ENCODE results near the gene HLA-DRB5. TPM values are rescaled to one million over a fixed set of nuclear protein-coding genes. Genes with fewer than 3 reads are reported as not detected.

The HLA-DRB5 gene
- total and polyA plus RNA-seq, 2 of the 4 experiments (the other 2 are of a cell fraction): not detected

- no peak for TF ChIP-seq ELK1 (IDR thresholded peaks at IDR 0.05; ENCODE audit: borderline replicate concordance, low read depth, low read length)
Observed at GRCh38 chr6:32522302-32523047, 7.6 kb downstream of the HLA-DRB5 start (continued).

- Histone ChIP-seq H3K27ac (ENCODE audit: insufficient read depth, low read length) (no peak overlapping the region), H3K23ac (ENCODE audit: low read depth, low read length) (no peak overlapping the region), H2BK120ac (ENCODE audit: low read depth, low read length) (no peak overlapping the region), H3K36me3 (ENCODE audit: control insufficient read depth, insufficient read depth, low read length) (no peaks in the 10 kb centered on the region), H3K4me1 (ENCODE audit: control insufficient read depth, insufficient read depth, low read length) (no peaks in the 10 kb centered on the region), H4K91ac (ENCODE audit: insufficient read depth, low read depth, low read length) (no peak overlapping the region), H4K20me1 (ENCODE audit: insufficient read depth, low read length) (no peaks in the 10 kb centered on the region), H2AK5ac (ENCODE audit: low read depth, low read length) (no peak overlapping the region), H3K9me3 (ENCODE audit: control insufficient read depth, insufficient read depth, low read length) (no peaks in the 10 kb centered on the region), H3K4me2 (ENCODE audit: low read depth, low read length) (no peak overlapping the region), H3K56ac (ENCODE audit: extremely low read depth, insufficient read depth, low read length) (no peak overlapping the region), H3K9ac (ENCODE audit: low read depth, low read length) (no peak overlapping the region), H3K4ac (ENCODE audit: low read depth, low read length) (no peak overlapping the region), H2BK15ac (ENCODE audit: low read depth, low read length) (no peak overlapping the region), H2AK9ac (replicated peaks; ENCODE audit: low read depth, low read length, poor library complexity) (no peak overlapping the region), H3K79me1 (ENCODE audit: low read depth in 1 of 2, low read length in 2 of 2) (no peaks in the 10 kb centered on the region), H2BK20ac (ENCODE audit: low read depth, low read length) (no peak overlapping the region), H3K14ac (replicated peaks; ENCODE audit: low read depth, low read length) (no peak overlapping the region), H4K8ac (ENCODE audit: low read depth in 2 of 2, low read length in 2 of 2) (no peak overlapping the region), H3K18ac (ENCODE audit: low read depth, low read length) (no peak overlapping the region), H4K5ac (ENCODE audit: low read depth, low read length) (no peak overlapping the region), H3K27me3 (ENCODE audit: control insufficient read depth, insufficient read depth, low read length) (no peaks in the 10 kb centered on the region), H2BK5ac (ENCODE audit: low read depth, low read length, poor library complexity, severe bottlenecking) (no peak overlapping the region), H2AFZ (replicated peaks; ENCODE audit: low read length, poor library complexity) (no peak overlapping the region), H3K9me1 (ENCODE audit: insufficient read depth, low read length) (no peaks in the 10 kb centered on the region), H3K4me3 (ENCODE audit: insufficient read depth, low read depth, low read length) (no peak overlapping the region)
- ChIA-PET CTCF (no interaction called here), POLR2A (ENCODE audit: unreplicated experiment) (no interaction called here)
- intact Hi-C loops (cut with micrococcal nuclease) (no loop called here), dilution Hi-C loops (cut with HindIII; ENCODE audit: low sequenced_read_pairs, unreplicated experiment) (no loop called here), in situ Hi-C loops (cut with MboI; ENCODE audit: low sequenced_read_pairs) (loop anchor here (10.0 kb wide), 1 partner anchor 65 kb away; the partner anchor contains the start of gene HLA-DRB1)
- DNase-seq (no peak), ATAC-seq (ENCODE audit: low read depth) (no peak)
- BruUV-seq (replicated peaks): no TSS peak
- no CpG with 5 or more reads among the region's 1 CpG for WGBS, 2 experiments (ENCODE audit: extremely low coverage in 2 of 2, insufficient read length in 1 of 2)
- no peak for TF ChIP-seq CTCF (conservative IDR thresholded peaks at IDR 0.05; ENCODE audit: low read depth, low read length)
- no peak for TF ChIP-seq CEBPB (IDR thresholded peaks at IDR 0.05; ENCODE audit: low read depth, low read length)
- TF ChIP-seq MAZ (IDR thresholded peaks at IDR 0.05; ENCODE audit: borderline replicate concordance, low read depth, low read length): no peak
- TF ChIP-seq SMC3 (IDR thresholded peaks at IDR 0.05; ENCODE audit: low read depth, low read length): no peak
- no peak for TF ChIP-seq RCOR1 (IDR thresholded peaks at IDR 0.05; ENCODE audit: insufficient replicate concordance, low read length)
- no peak for TF ChIP-seq ELK1 (IDR thresholded peaks at IDR 0.05; ENCODE audit: borderline replicate concordance, low read depth, low read length)
- no peak for TF ChIP-seq MAFK (IDR thresholded peaks at IDR 0.05; ENCODE audit: low read depth, low read length)
- TF ChIP-seq NFE2L2 (IDR thresholded peaks at IDR 0.05; ENCODE audit: low read depth, low read length): no peak
- TF ChIP-seq MXI1 (IDR thresholded peaks at IDR 0.05; ENCODE audit: borderline replicate concordance, low read depth, low read length): no peak
- no peak for TF ChIP-seq POLR2A (IDR thresholded peaks at IDR 0.05; ENCODE audit: low read depth, low read length)
- TF ChIP-seq USF2 (IDR thresholded peaks at IDR 0.05; ENCODE audit: low read depth, low read length): no peak
Observed at GRCh38 chr6:32519910-32520258, 10.2 kb downstream of the HLA-DRB5 start.

Data from IMR-90 (cell line).